GM19452 (cell line): Measurements from ENCODE around the gene CTAG1B.
"Not testable (repeated sequence)": the region's sequence is repeated elsewhere in the genome, so short reads cannot be mapped to it uniquely, and the experiment has no call there.

Experiments
- ATAC-seq: cut with Tn5 transposase; IDR thresholded peaks from one replicate; pipeline ENCODE4 v1.9.1; 2021; ENCODE audit not compliant: unreplicated experiment

The CTAG1B gene

GRCh38 chrX:154590415-154590814, 28.7 kb downstream of the CTAG1B start:
- ATAC-seq, result not testable (repeated sequence)

GRCh38 chrX:154584585-154585183, 34.4 kb downstream of the CTAG1B start, which contains the start of gene CTAG1A:
TSS of gene CTAG1A (plus strand) at chrX:154585133. CDS start at chrX:154585207, 74 bp downstream.
- not testable (repeated sequence) for ATAC-seq

DNA sequence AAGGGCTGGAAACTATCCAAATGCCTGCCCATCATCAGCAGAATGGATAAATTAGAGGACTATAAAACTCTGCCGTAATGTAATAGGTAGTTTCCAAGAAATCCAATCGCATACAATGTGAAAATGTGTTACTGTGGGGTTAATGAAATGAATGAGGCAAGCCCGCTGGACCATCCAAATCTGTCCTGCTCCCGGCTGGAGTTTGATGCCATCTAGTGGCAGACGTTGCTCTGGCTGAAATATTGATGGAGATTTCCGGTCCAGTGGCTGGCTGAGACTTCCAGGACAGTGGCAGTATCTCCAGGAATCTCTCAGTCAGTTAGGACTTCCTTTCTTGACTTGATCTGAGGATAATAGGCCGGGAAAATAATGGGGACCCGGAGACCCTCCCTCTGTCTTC, 36.1 kb downstream of the CTAG1B start:
- ATAC-seq, result not testable (repeated sequence)

DNA sequence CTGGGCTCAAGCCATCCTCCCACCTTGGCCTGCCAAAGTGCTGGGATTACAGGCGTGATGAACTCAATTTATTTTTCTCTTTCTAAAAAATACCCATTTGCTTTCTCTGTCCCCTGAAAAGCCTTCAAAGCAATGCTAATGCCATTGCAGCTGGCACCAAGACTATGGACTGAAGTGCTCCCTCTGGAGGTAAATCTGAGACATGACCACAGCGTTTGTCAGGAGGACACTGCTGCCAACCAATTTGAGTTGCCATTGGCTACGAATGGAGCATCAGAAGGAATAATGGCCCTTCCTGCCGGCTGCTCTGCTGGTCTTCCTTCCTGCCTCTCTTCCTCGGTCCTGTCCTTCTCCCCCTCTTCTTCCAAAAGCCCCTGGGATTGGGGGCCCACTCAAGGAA, 44.0 kb downstream of the CTAG1B start:
- ATAC-seq, result not testable (repeated sequence)

GRCh38 chrX:154573061-154573460, 46.0 kb downstream of the CTAG1B start:
- ATAC-seq, result not testable (repeated sequence)

GRCh38 chrX:154570361-154570760, 48.7 kb downstream of the CTAG1B start:
- not testable (repeated sequence) for ATAC-seq
